ENCODE measurements around the gene HDAC7.

Gene HDAC7

DNA sequence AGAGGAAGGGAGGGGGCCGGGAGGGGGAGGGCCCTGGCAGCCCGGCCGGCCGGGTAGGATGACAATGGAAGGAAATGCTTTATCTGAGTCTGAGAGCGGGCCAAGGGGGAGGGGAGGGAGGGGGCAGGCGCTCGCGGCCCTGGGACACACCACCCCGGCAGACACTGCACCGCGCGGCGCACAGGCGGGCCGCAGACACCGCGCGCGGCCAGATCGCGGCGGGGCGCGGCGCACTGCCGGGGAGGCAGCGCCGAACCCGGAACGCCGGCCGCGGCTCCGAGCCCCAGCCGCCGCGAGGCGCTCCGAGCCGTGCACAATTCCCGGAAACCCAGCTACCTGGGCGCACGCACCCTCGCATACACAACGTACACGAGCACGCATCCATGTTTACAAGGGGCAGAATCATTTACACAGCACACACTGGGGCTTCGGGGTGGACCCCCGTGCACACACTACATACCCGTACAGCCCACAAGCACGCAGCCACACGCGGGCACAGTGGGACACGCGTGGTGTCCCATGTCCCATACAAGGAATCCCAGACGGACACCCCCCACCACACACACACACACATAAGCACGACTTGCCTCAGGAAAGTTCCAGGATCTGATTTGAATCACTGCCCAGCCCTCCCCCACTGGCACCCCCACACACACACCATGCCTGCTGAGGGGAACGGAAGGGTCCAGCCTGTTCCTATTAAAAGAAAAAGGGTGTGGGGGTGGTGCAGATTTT, at the start of gene HDAC7:
TSS of gene HDAC7 (minus strand) at position 8 of the 735 bp plus-strand sequence. CDS start 118 bp downstream, outside the sequence.
- peak within 1 kb of the TSS; percentile 98 for H3K27ac ChIP-seq (ENCODE audit: low read depth, low read length)
- peak within 1 kb of the TSS; percentile 78 for H3K9ac ChIP-seq (ENCODE audit: low read length)
- H3K9me3 ChIP-seq (ENCODE audit: low read length): no peaks in the 10 kb centered on the region
- H3K36me3 ChIP-seq (ENCODE audit: insufficient read depth, low read length): no peaks in the 10 kb centered on the region
- H3K4me3 ChIP-seq (ENCODE audit: low read depth in 1 of 2, low read length in 2 of 2): peak within 1 kb of the TSS; percentile 47 to 94
- H3K4me1 ChIP-seq (ENCODE audit: insufficient read depth, low read length): peaks cover 77% of the 10 kb centered on the region
- no peaks in the 10 kb centered on the region for H3K27me3 ChIP-seq (ENCODE audit: control insufficient read depth in 1 of 2, insufficient read depth in 2 of 2, low read length in 2 of 2)

DNA sequence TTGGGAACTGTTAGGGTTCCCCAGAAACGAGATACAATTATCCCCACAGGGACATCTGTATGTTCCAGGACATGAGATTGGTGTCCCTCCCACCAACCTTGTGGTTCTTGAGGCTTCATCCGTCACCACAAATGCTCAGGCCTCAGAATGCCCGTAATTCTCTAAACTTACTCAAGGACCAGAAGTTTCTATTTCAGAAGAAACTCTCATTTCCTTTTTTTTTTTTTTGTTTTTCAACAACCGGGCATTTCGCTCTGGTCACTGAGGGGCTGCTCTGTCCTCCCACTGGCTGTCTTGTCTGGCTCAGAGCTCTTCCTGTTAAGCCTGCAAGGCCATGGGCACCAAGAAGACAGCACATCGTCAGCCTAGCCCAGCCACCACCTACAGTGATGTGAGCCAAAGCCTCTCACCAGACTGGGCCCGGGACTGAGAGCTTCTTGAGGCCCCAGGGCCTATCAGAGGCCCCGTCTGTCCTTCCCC, 48.9 kb upstream of the HDAC7 start:
- no peaks in the 10 kb centered on the region for H3K36me3 ChIP-seq (ENCODE audit: insufficient read depth, low read length)
- no peak overlapping the region for H3K4me3 ChIP-seq (ENCODE audit: low read depth in 1 of 2, low read length in 2 of 2)
- peaks cover 15% of the 10 kb centered on the region for H3K4me1 ChIP-seq (ENCODE audit: insufficient read depth, low read length)
- no peaks in the 10 kb centered on the region for H3K27me3 ChIP-seq (ENCODE audit: control insufficient read depth in 1 of 2, insufficient read depth in 2 of 2, low read length in 2 of 2)
- no peak overlapping the region for H3K9ac ChIP-seq (ENCODE audit: low read length)
- no peaks in the 10 kb centered on the region for H3K9me3 ChIP-seq (ENCODE audit: low read length)
- no peak overlapping the region for H3K27ac ChIP-seq (ENCODE audit: low read depth, low read length)

DNA sequence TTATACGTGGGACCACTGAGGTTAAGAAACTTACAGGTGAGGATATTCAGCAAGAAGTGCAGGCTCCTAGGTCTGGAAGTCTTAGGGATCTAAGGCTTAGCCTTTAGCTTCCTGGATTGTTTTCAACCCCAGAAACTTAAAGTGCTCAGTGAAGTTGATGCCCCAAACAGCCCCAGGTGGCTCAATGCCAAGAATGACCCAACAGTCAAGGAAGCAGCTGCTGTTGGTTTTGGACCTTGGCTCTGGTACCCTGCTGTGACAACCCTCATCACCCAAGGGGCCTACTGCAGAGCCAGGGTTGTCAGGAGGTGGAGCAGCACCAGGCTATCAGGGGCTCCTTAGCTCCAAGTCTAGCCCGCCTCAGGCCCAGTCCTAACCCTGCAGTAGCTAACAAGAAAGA, 48.3 kb upstream of the HDAC7 start:
- Histone ChIP-seq H3K36me3 (ENCODE audit: insufficient read depth, low read length) (no peaks in the 10 kb centered on the region), H3K27me3 (ENCODE audit: control insufficient read depth in 1 of 2, insufficient read depth in 2 of 2, low read length in 2 of 2) (no peaks in the 10 kb centered on the region), H3K9me3 (ENCODE audit: low read length) (no peaks in the 10 kb centered on the region), H3K4me1 (ENCODE audit: insufficient read depth, low read length) (peaks cover 15% of the 10 kb centered on the region), H3K4me3 (ENCODE audit: low read depth in 1 of 2, low read length in 2 of 2) (no peak overlapping the region), H3K27ac (ENCODE audit: low read depth, low read length) (no peak overlapping the region), H3K9ac (ENCODE audit: low read length) (no peak overlapping the region)

DNA sequence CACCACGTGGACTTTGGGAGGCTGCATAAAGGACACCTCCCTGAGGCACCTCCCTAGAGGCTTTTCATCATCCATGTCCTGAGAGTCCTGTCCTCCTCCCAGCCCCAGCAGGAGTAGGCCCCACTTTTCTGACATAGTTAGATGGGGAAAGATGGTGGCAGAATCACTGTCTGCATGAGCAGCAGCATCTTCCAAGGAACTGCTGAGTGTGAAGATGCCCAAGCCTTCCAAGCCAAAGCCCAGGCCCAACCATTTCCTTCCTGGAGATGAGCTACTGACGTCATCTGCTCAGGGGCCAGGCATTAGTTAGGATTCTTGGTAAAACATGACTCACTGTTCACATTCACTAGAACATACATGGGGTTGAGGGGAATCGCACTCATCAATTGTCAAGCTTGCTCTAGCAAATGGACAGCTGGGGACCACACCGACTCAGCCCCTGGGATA, 47.8 kb upstream of the HDAC7 start:
- Histone ChIP-seq H3K4me1 (ENCODE audit: insufficient read depth, low read length) (peaks cover 15% of the 10 kb centered on the region), H3K9me3 (ENCODE audit: low read length) (no peaks in the 10 kb centered on the region), H3K36me3 (ENCODE audit: insufficient read depth, low read length) (no peaks in the 10 kb centered on the region), H3K27me3 (ENCODE audit: control insufficient read depth in 1 of 2, insufficient read depth in 2 of 2, low read length in 2 of 2) (no peaks in the 10 kb centered on the region), H3K4me3 (ENCODE audit: low read depth in 1 of 2, low read length in 2 of 2) (no peak overlapping the region), H3K27ac (ENCODE audit: low read depth, low read length) (no peak overlapping the region), H3K9ac (ENCODE audit: low read length) (no peak overlapping the region)

DNA sequence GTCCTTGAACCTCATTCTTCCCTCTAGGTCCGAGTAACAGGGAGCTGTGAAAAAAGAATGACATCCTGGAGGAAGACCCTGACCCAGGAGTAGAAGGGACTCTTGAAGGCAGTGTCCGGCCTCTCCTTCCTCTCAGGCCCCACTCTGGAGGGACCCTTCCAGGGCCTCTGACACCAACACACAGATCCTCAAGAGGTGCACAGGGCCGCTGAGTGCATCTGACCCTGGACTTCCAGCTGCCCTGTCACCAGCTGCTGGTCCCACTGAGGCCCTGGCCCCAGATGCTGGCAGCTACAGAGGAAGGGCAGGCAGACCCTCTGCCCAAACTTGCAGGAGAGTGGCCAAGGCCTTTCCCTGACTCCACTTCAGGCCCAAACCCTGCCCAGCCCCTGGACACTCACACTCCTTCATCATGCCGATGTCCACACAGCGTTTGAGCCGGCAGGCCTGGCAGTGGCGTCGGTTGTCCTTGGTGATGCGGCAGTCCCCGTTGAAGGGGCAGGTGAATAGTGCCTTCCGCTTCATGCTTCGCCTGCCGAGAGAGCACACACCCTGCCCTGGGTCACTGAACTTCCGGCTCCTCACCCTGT, 45.0 kb upstream of the HDAC7 start:
- H3K27ac ChIP-seq (ENCODE audit: low read depth, low read length): no peak overlapping the region
- H3K36me3 ChIP-seq (ENCODE audit: insufficient read depth, low read length): no peaks in the 10 kb centered on the region
- H3K4me3 ChIP-seq (ENCODE audit: low read depth in 1 of 2, low read length in 2 of 2): no peak overlapping the region
- no peaks in the 10 kb centered on the region for H3K9me3 ChIP-seq (ENCODE audit: low read length)
- no peaks in the 10 kb centered on the region for H3K27me3 ChIP-seq (ENCODE audit: control insufficient read depth in 1 of 2, insufficient read depth in 2 of 2, low read length in 2 of 2)
- no peak overlapping the region for H3K9ac ChIP-seq (ENCODE audit: low read length)
- H3K4me1 ChIP-seq (ENCODE audit: insufficient read depth, low read length): peaks cover 2% of the 10 kb centered on the region

DNA sequence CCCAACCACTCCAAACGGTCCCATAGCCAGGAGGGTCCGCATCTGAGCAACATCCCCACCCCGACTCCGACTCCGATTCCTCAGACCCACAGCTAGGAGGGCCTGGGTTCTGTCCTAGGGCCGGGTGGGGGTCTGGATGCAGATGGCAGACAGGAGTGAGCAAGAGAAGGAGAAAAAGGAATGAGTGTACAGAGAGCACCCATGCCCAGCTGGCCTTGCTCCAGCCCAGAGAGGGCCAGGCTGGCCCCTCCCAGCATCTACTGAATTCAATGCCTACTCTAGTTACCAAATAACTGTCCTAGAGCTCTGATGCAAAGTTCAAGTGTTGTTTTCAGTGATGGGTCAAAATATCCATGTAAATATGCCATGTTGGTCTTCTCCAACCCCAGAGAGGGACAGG, 44.3 kb upstream of the HDAC7 start:
- H3K9ac ChIP-seq (ENCODE audit: low read length): no peak overlapping the region
- H3K36me3 ChIP-seq (ENCODE audit: insufficient read depth, low read length): no peaks in the 10 kb centered on the region
- H3K27me3 ChIP-seq (ENCODE audit: control insufficient read depth in 1 of 2, insufficient read depth in 2 of 2, low read length in 2 of 2): no peaks in the 10 kb centered on the region
- no peaks in the 10 kb centered on the region for H3K4me1 ChIP-seq (ENCODE audit: insufficient read depth, low read length)
- no peak overlapping the region for H3K4me3 ChIP-seq (ENCODE audit: low read depth in 1 of 2, low read length in 2 of 2)
- H3K9me3 ChIP-seq (ENCODE audit: low read length): no peaks in the 10 kb centered on the region
- no peak overlapping the region for H3K27ac ChIP-seq (ENCODE audit: low read depth, low read length)

DNA sequence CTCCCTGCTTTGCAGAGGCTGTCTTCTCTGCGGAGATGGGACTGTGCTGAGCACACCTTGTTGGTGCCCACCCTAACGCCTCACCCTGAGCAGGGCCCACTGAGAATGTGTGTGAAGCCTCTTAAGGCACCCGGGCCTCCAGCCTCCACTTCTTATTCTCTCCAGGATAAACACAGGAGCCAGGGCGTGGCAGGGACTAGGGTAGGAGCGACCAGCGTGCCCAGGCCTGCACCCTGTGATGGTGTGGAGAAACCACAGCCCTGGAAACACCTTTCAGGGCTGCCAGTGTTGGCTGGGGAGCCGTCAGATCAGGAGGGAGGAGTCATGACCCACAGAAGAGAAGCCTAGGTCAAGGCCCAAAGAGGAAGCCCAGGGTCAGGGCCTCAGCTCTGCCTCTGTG, 43.8 kb upstream of the HDAC7 start:
- no peaks in the 10 kb centered on the region for H3K36me3 ChIP-seq (ENCODE audit: insufficient read depth, low read length)
- H3K9me3 ChIP-seq (ENCODE audit: low read length): no peaks in the 10 kb centered on the region
- H3K27me3 ChIP-seq (ENCODE audit: control insufficient read depth in 1 of 2, insufficient read depth in 2 of 2, low read length in 2 of 2): no peaks in the 10 kb centered on the region

DNA sequence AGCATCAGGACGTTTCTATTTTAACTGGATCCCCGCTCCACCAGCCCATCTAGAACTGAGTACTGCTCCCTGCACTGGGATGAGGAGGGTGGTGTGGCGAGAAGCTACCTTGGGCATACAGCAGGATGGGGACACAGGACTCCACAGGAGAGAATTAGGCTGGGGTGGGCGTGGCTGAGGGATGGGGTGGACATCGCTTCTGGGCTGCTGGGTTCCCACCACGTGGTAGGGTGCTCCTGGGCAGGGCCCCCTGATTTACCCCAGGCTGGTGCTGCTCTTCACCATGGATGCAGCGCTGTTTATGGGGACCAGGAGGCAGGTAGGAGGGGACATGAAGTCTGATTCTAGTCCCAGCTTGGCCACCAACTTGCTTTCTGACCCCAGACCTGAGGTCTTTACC, 43.2 kb upstream of the HDAC7 start:
- Histone ChIP-seq H3K27ac (ENCODE audit: low read depth, low read length) (no peak overlapping the region), H3K9ac (ENCODE audit: low read length) (no peak overlapping the region), H3K27me3 (ENCODE audit: control insufficient read depth in 1 of 2, insufficient read depth in 2 of 2, low read length in 2 of 2) (no peaks in the 10 kb centered on the region), H3K9me3 (ENCODE audit: low read length) (no peaks in the 10 kb centered on the region), H3K4me1 (ENCODE audit: insufficient read depth, low read length) (no peaks in the 10 kb centered on the region), H3K36me3 (ENCODE audit: insufficient read depth, low read length) (no peaks in the 10 kb centered on the region), H3K4me3 (ENCODE audit: low read depth in 1 of 2, low read length in 2 of 2) (no peak overlapping the region)

More for the DNA sequence above, 43.8 kb upstream of the HDAC7 start:
- Histone ChIP-seq H3K4me1 (ENCODE audit: insufficient read depth, low read length) (no peaks in the 10 kb centered on the region), H3K27ac (ENCODE audit: low read depth, low read length) (no peak overlapping the region), H3K9ac (ENCODE audit: low read length) (no peak overlapping the region), H3K4me3 (ENCODE audit: low read depth in 1 of 2, low read length in 2 of 2) (no peak overlapping the region)

DNA sequence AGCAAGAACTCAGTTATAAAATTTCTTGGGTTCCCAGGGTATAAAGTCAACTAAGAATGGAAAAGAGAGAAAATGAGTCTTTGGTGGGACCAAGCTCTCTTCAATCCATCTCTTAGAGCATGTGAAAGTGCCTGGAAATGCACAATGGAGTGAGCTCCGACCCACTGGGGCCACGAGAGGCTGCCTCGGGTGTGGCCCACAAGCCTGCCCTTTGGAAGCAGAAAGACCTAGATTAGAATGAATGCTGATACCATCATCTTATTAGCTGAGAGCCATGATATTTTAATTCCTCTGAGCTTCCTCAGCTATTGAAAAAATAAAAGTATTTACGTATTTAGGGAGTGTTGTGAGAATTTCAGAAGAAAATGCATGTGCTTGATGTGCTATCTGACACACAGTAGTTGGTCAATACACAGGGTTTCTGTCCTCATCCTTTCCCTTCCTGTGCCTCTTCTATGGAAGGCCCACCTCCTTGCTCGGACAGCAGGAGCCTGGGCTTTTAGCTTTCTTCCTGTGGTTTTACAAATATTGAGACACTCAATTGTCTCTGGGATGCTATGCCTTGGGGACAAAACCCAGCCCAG, 42.6 kb upstream of the HDAC7 start:
- H3K27me3 ChIP-seq (ENCODE audit: control insufficient read depth in 1 of 2, insufficient read depth in 2 of 2, low read length in 2 of 2): no peaks in the 10 kb centered on the region
- no peak overlapping the region for H3K9ac ChIP-seq (ENCODE audit: low read length)
- no peaks in the 10 kb centered on the region for H3K36me3 ChIP-seq (ENCODE audit: insufficient read depth, low read length)
- H3K9me3 ChIP-seq (ENCODE audit: low read length): no peaks in the 10 kb centered on the region
- no peak overlapping the region for H3K4me3 ChIP-seq (ENCODE audit: low read depth in 1 of 2, low read length in 2 of 2)
- no peaks in the 10 kb centered on the region for H3K4me1 ChIP-seq (ENCODE audit: insufficient read depth, low read length)
- no peak overlapping the region for H3K27ac ChIP-seq (ENCODE audit: low read depth, low read length)

DNA sequence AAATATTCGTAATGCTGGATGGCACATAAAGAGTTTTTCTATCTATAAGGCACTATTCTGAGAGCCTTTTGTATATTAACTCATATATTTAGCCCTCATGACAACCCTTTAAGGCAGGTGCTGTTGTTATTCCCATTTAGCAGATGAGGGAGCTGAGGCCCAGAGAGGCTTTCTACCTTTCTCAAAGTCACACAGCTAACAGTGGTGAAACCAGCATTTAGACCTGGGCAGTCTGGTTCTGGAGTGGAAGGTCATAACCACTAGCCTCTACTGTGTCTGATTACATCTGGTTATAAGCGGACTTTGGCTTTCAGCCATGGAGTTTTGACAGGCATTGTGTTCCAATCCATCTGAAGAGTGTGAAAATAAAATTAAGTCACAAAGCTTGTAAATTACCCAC, 41.2 kb upstream of the HDAC7 start:
- H3K9ac ChIP-seq (ENCODE audit: low read length): no peak overlapping the region
- no peaks in the 10 kb centered on the region for H3K9me3 ChIP-seq (ENCODE audit: low read length)
- H3K36me3 ChIP-seq (ENCODE audit: insufficient read depth, low read length): no peaks in the 10 kb centered on the region
- H3K4me1 ChIP-seq (ENCODE audit: insufficient read depth, low read length): no peaks in the 10 kb centered on the region
- H3K4me3 ChIP-seq (ENCODE audit: low read depth in 1 of 2, low read length in 2 of 2): no peak overlapping the region
- H3K27ac ChIP-seq (ENCODE audit: low read depth, low read length): no peak overlapping the region
- H3K27me3 ChIP-seq (ENCODE audit: control insufficient read depth in 1 of 2, insufficient read depth in 2 of 2, low read length in 2 of 2): no peaks in the 10 kb centered on the region

DNA sequence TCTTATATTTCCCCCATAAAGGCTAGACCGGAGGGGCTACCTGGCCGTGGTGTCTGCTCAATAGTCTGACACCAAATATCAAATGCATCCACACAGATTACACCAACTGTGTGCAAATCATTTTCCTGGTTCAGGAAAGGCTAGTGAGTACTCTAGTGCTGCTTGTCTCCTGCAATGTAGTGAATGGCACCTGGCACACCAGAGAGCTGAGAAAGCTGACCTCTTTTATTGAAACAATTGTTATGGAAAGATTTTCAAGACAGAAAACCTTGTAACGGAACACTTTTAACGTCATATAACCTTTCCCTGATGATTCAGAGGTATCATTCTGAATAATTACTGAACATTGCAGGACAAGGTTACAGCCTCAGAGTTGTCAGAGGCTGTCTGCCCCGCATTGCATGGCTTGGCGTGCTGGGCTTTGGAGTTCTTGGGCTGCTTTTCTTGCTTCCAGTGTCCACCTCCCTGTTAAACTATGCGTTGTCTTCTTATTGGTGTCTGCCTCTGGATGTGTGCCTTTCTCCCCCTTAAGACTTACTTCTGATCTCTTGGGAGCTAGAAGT, 40.7 kb upstream of the HDAC7 start:
- H3K4me3 ChIP-seq (ENCODE audit: low read depth in 1 of 2, low read length in 2 of 2): no peak overlapping the region
- no peaks in the 10 kb centered on the region for H3K9me3 ChIP-seq (ENCODE audit: low read length)
- H3K9ac ChIP-seq (ENCODE audit: low read length): no peak overlapping the region
- H3K27ac ChIP-seq (ENCODE audit: low read depth, low read length): no peak overlapping the region
- H3K27me3 ChIP-seq (ENCODE audit: control insufficient read depth in 1 of 2, insufficient read depth in 2 of 2, low read length in 2 of 2): no peaks in the 10 kb centered on the region
- H3K36me3 ChIP-seq (ENCODE audit: insufficient read depth, low read length): no peaks in the 10 kb centered on the region
- H3K4me1 ChIP-seq (ENCODE audit: insufficient read depth, low read length): no peaks in the 10 kb centered on the region
